ENCODE data around the gene CSRNP3.

CSRNP3 gene

GRCh38 chr2:165610591-165611029 is 141.1 kb downstream of the CSRNP3 start:
- no peak for DNase-seq

DNA sequence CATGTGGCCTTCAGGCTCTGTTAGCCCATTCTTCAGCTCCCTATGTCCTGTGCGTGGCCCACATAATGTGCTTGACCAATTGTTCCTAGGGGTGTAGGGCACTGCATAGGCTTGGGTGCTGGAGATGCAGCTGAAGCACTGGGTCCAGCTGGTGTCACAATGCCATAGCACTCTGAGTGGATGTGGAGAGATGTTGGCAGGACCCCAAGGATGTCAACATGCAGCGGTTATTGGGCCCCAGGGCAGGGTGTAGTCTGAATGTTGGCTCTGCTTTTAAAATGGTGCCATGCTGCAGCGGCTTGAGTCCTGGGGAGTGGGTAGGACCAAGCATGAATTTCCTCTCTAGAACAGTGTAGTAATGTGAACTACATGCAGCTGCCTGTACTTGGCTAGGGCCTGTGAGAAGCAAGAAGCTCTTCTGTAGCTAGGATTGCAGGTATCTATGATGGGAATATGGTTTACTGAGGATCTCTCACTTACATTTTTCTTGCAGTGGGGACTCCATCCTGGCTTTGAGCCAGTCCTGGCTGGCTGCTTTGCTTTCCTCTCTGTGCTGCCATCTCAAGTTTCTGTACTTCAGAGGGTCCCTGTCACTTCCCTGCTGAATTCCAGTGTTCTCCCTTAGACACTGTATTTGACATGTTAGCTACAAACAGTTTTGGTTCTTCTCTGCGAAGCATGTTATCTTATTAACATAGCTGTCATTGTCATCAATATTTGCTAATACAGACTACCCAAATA is 148.4 kb downstream of the CSRNP3 start:
- Mint-ChIP-seq H3K36me3 (ENCODE audit: low read depth) (no peaks in the 10 kb centered on the region), H3K4me1 (no peaks in the 10 kb centered on the region), H3K9me3 (no peaks in the 10 kb centered on the region), H3K27ac (no peak overlapping the region), H3K27me3 (peaks cover 3% of the 10 kb centered on the region), H3K4me3 (no peak overlapping the region)
- DNase-seq (no peak), ATAC-seq (no peak)

More at GRCh38 chr2:165610591-165611029, 141.1 kb downstream of the CSRNP3 start:
- no peak overlapping the region for H3K4me3 Mint-ChIP-seq
- H3K36me3 Mint-ChIP-seq (ENCODE audit: low read depth): no peaks in the 10 kb centered on the region
- no peaks in the 10 kb centered on the region for H3K9me3 Mint-ChIP-seq
- no peaks in the 10 kb centered on the region for H3K27me3 Mint-ChIP-seq
- H3K27ac Mint-ChIP-seq: no peak overlapping the region
- no peak for ATAC-seq
- peaks cover 5% of the 10 kb centered on the region for H3K4me1 Mint-ChIP-seq

GRCh38 chr2:165618806-165619205 is 149.3 kb downstream of the CSRNP3 start:
- H3K27ac Mint-ChIP-seq: no peak overlapping the region
- no peak for ATAC-seq
- no peak overlapping the region for H3K4me3 Mint-ChIP-seq
- DNase-seq: no peak
- no peaks in the 10 kb centered on the region for H3K4me1 Mint-ChIP-seq
- H3K36me3 Mint-ChIP-seq (ENCODE audit: low read depth): no peaks in the 10 kb centered on the region
- peaks cover 3% of the 10 kb centered on the region for H3K27me3 Mint-ChIP-seq
- no peaks in the 10 kb centered on the region for H3K9me3 Mint-ChIP-seq

DNA sequence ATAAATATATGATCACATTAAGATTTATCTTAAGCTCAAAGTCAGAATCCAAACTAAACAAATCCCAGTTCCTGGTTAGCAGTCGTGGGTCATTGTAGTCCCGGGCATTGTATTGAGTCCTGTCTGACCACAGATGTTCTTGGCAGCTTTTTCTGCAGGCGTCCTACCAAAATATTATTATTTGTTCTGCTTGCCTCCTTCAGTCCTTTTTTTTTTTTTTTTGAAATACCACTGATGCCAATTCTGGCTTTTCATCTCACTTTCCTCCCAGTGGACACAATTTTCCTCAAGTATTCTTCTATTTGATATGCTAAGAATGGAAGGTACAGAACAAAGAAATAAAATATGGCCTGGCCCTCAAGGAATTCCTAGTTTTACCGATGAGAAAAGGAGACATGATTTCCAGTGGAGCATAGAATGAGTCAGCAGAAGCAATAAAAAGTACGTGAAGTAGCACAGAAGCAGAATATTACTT is 151.6 kb downstream of the CSRNP3 start:
- no peak for DNase-seq
- Mint-ChIP-seq H3K27ac (no peak overlapping the region), H3K36me3 (ENCODE audit: low read depth) (no peaks in the 10 kb centered on the region)

DNA sequence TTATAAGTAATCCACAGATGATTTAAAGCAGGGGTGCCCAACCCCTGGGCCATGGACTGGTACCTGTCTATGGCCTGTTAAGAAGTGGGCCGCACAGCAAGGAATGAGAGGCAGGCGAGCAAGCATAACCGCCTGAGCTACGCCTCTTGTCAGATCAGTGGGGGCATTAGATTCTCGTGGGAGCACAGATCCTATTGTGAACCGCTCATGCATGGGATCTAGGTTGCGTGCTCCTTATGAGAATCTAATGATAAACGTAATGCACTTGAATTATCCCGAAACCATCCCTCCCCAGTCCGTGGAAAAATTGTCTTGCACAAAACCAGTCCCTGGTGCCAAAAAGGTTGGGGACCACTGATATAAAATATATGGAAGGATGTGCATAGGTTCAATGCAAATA is 153.7 kb downstream of the CSRNP3 start:
- ATAC-seq: no peak
- H3K27ac Mint-ChIP-seq: no peak overlapping the region
- peaks cover 3% of the 10 kb centered on the region for H3K27me3 Mint-ChIP-seq

More for the DNA sequence above, 151.6 kb downstream of the CSRNP3 start:
- Mint-ChIP-seq H3K27me3 (peaks cover 3% of the 10 kb centered on the region), H3K9me3 (no peaks in the 10 kb centered on the region), H3K4me1 (no peaks in the 10 kb centered on the region), H3K4me3 (no peak overlapping the region)
- ATAC-seq: no peak

DNA sequence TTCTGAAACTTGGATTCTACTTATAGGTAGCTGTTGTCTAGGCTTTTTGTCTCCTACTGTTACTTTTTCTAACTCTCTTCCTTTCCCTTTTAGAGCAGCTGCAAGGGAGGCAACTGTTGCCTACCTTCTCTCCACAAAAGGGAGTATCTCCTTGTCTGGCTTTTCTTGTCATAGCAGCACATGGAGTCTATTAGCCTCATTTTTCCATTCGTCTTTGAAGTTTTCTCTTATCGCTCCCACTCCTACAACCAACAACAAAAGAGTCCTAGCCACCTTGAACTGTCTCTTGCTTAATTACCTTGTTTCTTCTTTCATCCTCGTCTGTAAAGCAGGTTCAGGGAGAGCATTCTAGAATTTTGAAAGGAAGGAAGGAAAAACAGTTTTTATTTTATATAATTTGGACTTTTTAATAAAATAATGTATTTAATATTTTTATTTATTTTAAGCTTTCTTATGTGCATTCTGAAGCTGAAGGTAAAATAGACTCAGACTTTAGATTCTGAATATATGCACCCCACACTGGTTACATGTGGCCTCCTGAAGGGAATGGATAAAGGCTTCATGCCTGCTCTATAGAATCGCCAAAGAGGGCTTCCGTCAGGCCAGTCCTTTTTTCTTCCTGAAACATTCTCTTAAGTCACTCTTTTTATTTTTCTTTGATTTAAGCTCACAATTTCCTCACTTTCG is 154.4 kb downstream of the CSRNP3 start:
- Mint-ChIP-seq H3K27me3 (peaks cover 3% of the 10 kb centered on the region), H3K27ac (no peak overlapping the region), H3K4me3 (no peak overlapping the region), H3K4me1 (no peaks in the 10 kb centered on the region), H3K36me3 (ENCODE audit: low read depth) (no peaks in the 10 kb centered on the region), H3K9me3 (no peaks in the 10 kb centered on the region)
- ATAC-seq (no peak), DNase-seq (no peak)

More for the DNA sequence above, 153.7 kb downstream of the CSRNP3 start:
- no peak overlapping the region for H3K4me3 Mint-ChIP-seq
- no peak for DNase-seq
- no peaks in the 10 kb centered on the region for H3K36me3 Mint-ChIP-seq (ENCODE audit: low read depth)
- H3K9me3 Mint-ChIP-seq: no peaks in the 10 kb centered on the region
- no peaks in the 10 kb centered on the region for H3K4me1 Mint-ChIP-seq

DNA sequence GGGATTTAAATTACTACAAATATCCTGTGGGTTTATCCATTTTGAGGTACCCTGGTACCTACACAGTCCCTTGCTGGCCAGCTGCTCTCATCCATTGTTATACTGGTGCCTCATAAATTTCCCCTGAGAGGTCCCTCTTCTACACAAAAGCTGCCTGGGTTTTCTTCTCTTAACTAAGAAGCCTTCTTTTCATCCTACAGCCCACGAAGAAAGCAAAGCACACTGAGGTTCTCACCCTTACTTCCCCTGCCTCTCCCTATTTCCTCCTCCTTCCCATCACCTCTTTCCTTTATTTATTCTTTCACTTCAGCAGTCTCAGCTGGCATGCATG is 154.9 kb downstream of the CSRNP3 start:
- Mint-ChIP-seq H3K27me3 (peaks cover 5% of the 10 kb centered on the region), H3K27ac (no peak overlapping the region), H3K4me1 (no peaks in the 10 kb centered on the region), H3K9me3 (no peaks in the 10 kb centered on the region), H3K36me3 (ENCODE audit: low read depth) (no peaks in the 10 kb centered on the region), H3K4me3 (no peak overlapping the region)
- ATAC-seq (no peak), DNase-seq (no peak)

- peaks cover 5% of the 10 kb centered on the region for H3K4me1 Mint-ChIP-seq
- no peak for ATAC-seq
- H3K4me3 Mint-ChIP-seq: no peak overlapping the region
- peaks cover 4% of the 10 kb centered on the region for H3K27me3 Mint-ChIP-seq
- H3K9me3 Mint-ChIP-seq: no peaks in the 10 kb centered on the region
- H3K27ac Mint-ChIP-seq: no peak overlapping the region
- no peaks in the 10 kb centered on the region for H3K36me3 Mint-ChIP-seq (ENCODE audit: low read depth)
- no peak for DNase-seq
These were observed 158.0 kb downstream of the CSRNP3 start for GRCh38 chr2:165627470-165627869.

- no peak overlapping the region for H3K27ac Mint-ChIP-seq
- DNase-seq (no peak), ATAC-seq (no peak)
- H3K4me1 Mint-ChIP-seq: peaks cover 5% of the 10 kb centered on the region
- no peaks in the 10 kb centered on the region for H3K9me3 Mint-ChIP-seq
- peaks cover 4% of the 10 kb centered on the region for H3K27me3 Mint-ChIP-seq
- no peaks in the 10 kb centered on the region for H3K36me3 Mint-ChIP-seq (ENCODE audit: low read depth)
- no peak overlapping the region for H3K4me3 Mint-ChIP-seq
These were observed 160.3 kb downstream of the CSRNP3 start for GRCh38 chr2:165629776-165630175.

GRCh38 chr2:165630236-165630635 is 160.7 kb downstream of the CSRNP3 start:
- Mint-ChIP-seq H3K36me3 (ENCODE audit: low read depth) (no peaks in the 10 kb centered on the region), H3K27ac (no peak overlapping the region), H3K4me3 (no peak overlapping the region), H3K4me1 (peaks cover 5% of the 10 kb centered on the region), H3K9me3 (no peaks in the 10 kb centered on the region), H3K27me3 (peaks cover 4% of the 10 kb centered on the region)
- no peak for DNase-seq
- ATAC-seq: no peak

- no peaks in the 10 kb centered on the region for H3K9me3 Mint-ChIP-seq
These were observed 161.6 kb downstream of the CSRNP3 start for GRCh38 chr2:165631089-165631488.

DNA sequence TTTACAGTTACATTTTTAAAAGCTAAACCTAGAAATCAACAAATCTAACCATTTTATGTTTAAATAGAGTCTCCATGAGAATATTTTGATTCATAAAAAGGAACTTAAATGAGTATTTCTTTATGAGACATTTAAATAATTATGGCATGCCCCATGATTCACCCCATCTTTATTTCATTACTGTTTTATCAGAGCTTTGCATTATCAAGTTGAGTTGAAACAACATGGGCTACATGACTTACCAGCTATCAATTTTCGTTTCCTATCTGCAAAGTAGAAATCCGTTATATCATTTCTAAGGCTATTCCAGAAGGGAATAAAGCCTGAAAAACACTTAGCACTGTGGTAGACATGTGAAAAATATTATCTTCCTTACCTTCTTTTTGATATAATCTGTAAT is 163.1 kb downstream of the CSRNP3 start:
- Mint-ChIP-seq H3K27me3 (peaks cover 4% of the 10 kb centered on the region), H3K9me3 (no peaks in the 10 kb centered on the region), H3K36me3 (ENCODE audit: low read depth) (no peaks in the 10 kb centered on the region), H3K4me1 (peaks cover 5% of the 10 kb centered on the region), H3K4me3 (no peak overlapping the region), H3K27ac (no peak overlapping the region)
- ATAC-seq: no peak
- DNase-seq: no peak

More at GRCh38 chr2:165631089-165631488, 161.6 kb downstream of the CSRNP3 start:
- ATAC-seq (no peak), DNase-seq (no peak)
- Mint-ChIP-seq H3K27me3 (peaks cover 4% of the 10 kb centered on the region), H3K27ac (no peak overlapping the region), H3K4me3 (no peak overlapping the region), H3K4me1 (peaks cover 5% of the 10 kb centered on the region), H3K36me3 (ENCODE audit: low read depth) (no peaks in the 10 kb centered on the region)

DNA sequence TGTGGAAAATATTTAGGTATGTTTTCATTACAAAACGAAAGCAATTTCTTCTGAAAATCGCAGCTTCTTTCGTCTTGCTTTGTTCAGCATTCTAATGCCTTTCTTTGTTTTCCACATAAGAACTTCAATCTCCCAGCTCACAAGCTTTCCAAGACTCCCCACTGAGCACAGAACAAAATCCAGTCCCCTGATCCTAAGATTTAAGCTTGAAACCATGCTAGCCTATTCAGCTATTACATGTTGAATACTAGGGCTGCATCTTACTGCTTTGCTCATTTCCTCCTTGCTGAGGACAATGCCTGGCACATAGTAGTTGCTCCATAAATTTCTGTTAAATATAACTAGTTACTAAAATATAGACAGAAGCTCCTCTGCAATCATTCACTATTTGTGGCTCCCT is 163.9 kb downstream of the CSRNP3 start:
- Mint-ChIP-seq H3K27ac (no peak overlapping the region), H3K36me3 (ENCODE audit: low read depth) (no peaks in the 10 kb centered on the region), H3K27me3 (peaks cover 4% of the 10 kb centered on the region), H3K4me1 (peaks cover 5% of the 10 kb centered on the region), H3K9me3 (no peaks in the 10 kb centered on the region), H3K4me3 (no peak overlapping the region)
- DNase-seq: no peak
- ATAC-seq: no peak

DNA sequence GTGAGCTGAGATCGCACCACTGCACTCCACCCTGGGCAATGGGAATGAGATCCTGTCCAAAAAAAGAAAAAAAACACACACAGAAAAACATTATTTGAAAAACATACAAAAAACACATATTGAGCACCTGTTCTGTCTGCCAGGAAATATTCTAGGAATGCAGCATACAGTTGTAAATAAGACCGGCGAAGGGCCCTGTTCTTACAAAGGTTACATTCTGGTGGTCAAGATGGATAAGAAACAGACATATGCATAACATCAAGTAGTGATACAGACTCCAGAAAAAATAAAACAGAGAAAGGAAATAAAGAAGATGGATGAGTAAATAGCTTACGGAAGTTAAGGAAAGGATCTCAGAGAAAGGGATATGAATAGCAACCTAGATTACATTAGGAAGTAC is 164.8 kb downstream of the CSRNP3 start:
- peaks cover 3% of the 10 kb centered on the region for H3K27me3 Mint-ChIP-seq

GRCh38 chr2:165634855-165635254 is 165.4 kb downstream of the CSRNP3 start:
- DNase-seq: no peak
- H3K9me3 Mint-ChIP-seq: no peaks in the 10 kb centered on the region
- no peaks in the 10 kb centered on the region for H3K36me3 Mint-ChIP-seq (ENCODE audit: low read depth)
- H3K27me3 Mint-ChIP-seq: peaks cover 3% of the 10 kb centered on the region
- no peak for ATAC-seq
- H3K4me3 Mint-ChIP-seq: no peak overlapping the region
- H3K4me1 Mint-ChIP-seq: peaks cover 5% of the 10 kb centered on the region
- no peak overlapping the region for H3K27ac Mint-ChIP-seq

More for the DNA sequence above, 164.8 kb downstream of the CSRNP3 start:
- DNase-seq: no peak
- ATAC-seq: no peak
- Mint-ChIP-seq H3K4me1 (peaks cover 5% of the 10 kb centered on the region), H3K9me3 (no peaks in the 10 kb centered on the region), H3K27ac (no peak overlapping the region), H3K36me3 (ENCODE audit: low read depth) (no peaks in the 10 kb centered on the region), H3K4me3 (no peak overlapping the region)
